Mucosa of stomach (tissue), 1 donor: ENCODE data around the gene C1QTNF9.
"Not testable (repeated sequence)": the region's sequence is repeated elsewhere in the genome, so short reads cannot be mapped to it uniquely, and the experiment has no call there.

Experiments used
- H3K27me3 ChIP-seq: one replicate; pipeline ENCODE4 v1.7.0; 2013; ENCODE audit warnings: mild to moderate bottlenecking, low read length; ENCODE audit not compliant: control insufficient read depth, insufficient read depth
- H3K36me3 ChIP-seq: one replicate; pipeline ENCODE4 v1.7.0; 2013; ENCODE audit warnings: low read length; ENCODE audit not compliant: control insufficient read depth, insufficient read depth
- H3K4me1 ChIP-seq: one replicate; pipeline ENCODE4 v1.7.0; 2013; ENCODE audit warnings: mild to moderate bottlenecking, low read length; ENCODE audit not compliant: control insufficient read depth, insufficient read depth
- H3K4me3 ChIP-seq: one replicate; pipeline ENCODE4 v1.7.0; 2013; ENCODE audit warnings: low read length
- H3K9ac ChIP-seq: one replicate; pipeline ENCODE4 v1.7.0; 2013; ENCODE audit warnings: mild to moderate bottlenecking, low read length, moderate library complexity
- H3K9me3 ChIP-seq: one replicate; pipeline ENCODE4 v1.7.0; 2013; ENCODE audit warnings: mild to moderate bottlenecking, low read length, moderate library complexity; ENCODE audit not compliant: control insufficient read depth
- donor health status: Pancreatic carcinoma.

The C1QTNF9 gene

DNA sequence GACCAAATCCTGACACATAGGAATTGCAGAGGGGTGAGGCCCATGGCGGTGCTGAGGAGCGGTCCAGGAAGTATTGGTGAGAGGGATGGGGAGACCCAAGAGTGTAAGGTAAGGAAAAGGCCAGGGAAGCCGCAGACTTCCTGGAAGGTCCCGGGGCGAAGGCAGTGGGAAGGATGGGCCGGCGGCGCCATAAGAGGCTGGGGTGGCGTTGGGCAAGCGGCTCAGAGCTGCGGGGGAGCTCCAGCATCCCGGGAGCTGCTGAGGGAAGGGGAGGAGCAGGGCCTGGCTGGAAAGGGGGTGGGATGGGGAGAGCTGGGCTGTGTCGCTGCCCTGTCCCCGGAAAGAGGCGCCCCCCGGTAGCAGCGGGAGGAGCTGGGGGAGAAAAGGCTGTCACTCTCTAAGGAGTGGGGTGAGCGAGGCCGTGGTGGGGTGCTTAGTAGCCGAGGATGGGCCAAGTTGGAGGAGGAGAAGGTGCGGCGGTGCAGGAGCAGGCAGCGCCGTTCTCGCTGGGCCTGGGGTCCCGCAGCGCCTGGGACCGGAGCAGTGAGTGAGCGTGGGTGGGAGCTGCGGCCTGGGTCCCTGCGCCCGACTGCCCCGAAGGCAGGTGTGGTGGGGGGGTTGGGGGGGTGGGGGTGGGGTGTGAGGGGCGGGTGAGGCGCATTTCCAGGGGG lies 30.7 kb downstream of the C1QTNF9 start:
- Histone ChIP-seq H3K9me3 (no peaks in the 10 kb centered on the region), H3K27me3 (no peaks in the 10 kb centered on the region), H3K4me3 (no peak overlapping the region), H3K4me1 (peaks cover 16% of the 10 kb centered on the region), H3K36me3 (no peaks in the 10 kb centered on the region), H3K9ac (no peak overlapping the region)

DNA sequence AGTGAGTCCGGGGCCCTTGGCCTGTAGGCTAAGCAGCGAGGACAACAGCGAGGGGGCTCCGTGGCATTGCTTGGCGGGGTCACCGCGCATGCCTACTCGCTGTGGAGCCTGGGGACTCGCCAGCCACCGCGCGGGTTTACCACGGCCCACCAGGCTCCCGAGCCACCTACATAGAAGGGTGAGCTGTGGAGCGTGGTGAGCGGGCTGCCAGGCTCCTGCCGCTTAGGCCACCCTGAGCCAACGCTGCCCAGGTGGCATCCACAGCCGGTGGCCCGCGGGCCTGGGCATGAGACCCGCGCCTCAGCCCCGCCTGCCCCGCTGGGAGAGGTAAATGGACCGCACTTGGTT lies 31.2 kb downstream of the C1QTNF9 start:
- H3K4me1 ChIP-seq = peaks cover 16% of the 10 kb centered on the region
- H3K9me3 ChIP-seq = no peaks in the 10 kb centered on the region
- no peak overlapping the region for H3K9ac ChIP-seq
- H3K4me3 ChIP-seq = no peak overlapping the region
- H3K27me3 ChIP-seq = no peaks in the 10 kb centered on the region
- H3K36me3 ChIP-seq = no peaks in the 10 kb centered on the region

DNA sequence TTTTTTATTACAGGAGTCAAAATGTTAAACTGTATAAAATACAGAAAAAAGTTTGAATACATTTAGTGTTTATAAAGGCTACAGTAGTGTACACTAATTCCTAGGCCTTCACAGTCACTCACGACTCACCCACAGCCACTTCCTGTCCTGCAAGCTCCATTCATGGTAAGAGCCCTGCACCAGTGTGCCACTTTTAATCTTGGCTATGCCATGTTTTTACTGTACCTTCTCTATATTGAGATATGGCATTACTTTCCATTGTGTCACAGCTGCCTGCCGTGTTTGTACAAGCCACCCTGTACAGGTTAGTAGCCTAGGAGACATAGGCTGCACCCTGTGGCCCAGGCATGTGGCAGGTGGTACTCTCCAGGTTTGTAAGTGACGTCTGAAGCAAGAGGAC lies 32.1 kb downstream of the C1QTNF9 start:
- H3K9me3 ChIP-seq = no peaks in the 10 kb centered on the region
- no peak overlapping the region for H3K4me3 ChIP-seq
- H3K36me3 ChIP-seq = no peaks in the 10 kb centered on the region

DNA sequence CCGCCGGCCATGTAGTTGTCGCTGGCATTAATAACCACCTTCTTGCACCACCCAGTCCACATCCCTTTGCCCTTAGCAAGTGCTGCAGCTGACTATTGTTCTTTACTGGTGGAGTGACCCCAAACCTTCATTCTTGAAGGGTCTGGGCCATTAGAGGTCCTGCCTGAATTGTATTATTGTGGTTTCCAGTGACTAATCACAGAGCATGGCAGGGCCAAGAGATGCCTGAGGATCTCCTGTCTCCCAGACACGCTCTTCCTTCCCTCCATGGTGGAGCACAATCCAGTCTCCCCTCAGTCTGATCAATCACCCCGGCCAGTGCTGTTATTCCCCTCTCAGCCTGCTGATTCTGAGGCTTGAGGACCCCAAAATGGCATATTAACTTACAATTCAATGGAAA lies 39.0 kb downstream of the C1QTNF9 start:
- H3K27me3 ChIP-seq = no peaks in the 10 kb centered on the region
- no peaks in the 10 kb centered on the region for H3K9me3 ChIP-seq
- H3K9ac ChIP-seq = peak overlapping the region; percentile 71
- H3K36me3 ChIP-seq = no peaks in the 10 kb centered on the region
- H3K4me3 ChIP-seq = no peak overlapping the region
- H3K4me1 ChIP-seq = peaks cover 16% of the 10 kb centered on the region

More for the DNA sequence above, 32.1 kb downstream of the C1QTNF9 start:
- Histone ChIP-seq H3K4me1 (peaks cover 16% of the 10 kb centered on the region), H3K9ac (no peak overlapping the region), H3K27me3 (no peaks in the 10 kb centered on the region)

DNA sequence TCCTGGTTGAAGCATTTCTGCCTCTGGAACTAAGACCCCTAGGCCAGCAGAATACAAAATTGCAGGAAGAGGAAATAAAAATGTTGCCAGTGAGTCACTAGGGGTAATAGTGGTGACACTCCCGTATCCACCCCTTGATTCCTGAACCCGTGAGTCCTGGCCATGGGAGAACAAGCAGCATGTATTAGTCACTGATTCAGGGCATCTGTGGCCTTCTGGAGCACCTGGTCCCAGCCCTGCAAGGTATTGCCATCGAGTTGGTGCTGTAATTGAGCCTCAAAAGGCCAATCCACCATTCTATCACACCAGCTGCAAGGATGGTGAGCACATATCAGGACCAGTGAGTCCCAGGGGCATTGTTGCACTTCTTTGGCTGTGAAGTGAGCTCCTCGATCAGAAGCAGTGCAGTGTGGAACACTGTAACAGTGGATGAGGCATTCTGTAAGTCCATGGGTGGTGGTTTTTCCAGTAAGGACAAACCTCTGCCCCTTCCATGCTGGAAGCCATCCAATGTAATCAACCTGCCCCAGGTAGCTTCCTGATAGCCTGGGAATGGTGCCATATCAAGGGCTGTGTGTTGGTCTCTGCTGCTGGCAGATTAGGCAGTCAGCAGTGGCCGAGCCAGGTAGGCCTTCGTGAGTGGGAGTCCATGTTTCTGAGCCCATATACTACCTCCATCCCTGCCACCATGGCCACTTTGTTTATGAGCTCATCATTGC lies 39.6 kb downstream of the C1QTNF9 start:
- H3K9me3 ChIP-seq = no peaks in the 10 kb centered on the region
- peak overlapping the region; percentile 71 for H3K9ac ChIP-seq
- H3K27me3 ChIP-seq = no peaks in the 10 kb centered on the region
- H3K4me3 ChIP-seq = no peak overlapping the region
- no peaks in the 10 kb centered on the region for H3K36me3 ChIP-seq
- peaks cover 16% of the 10 kb centered on the region for H3K4me1 ChIP-seq

DNA sequence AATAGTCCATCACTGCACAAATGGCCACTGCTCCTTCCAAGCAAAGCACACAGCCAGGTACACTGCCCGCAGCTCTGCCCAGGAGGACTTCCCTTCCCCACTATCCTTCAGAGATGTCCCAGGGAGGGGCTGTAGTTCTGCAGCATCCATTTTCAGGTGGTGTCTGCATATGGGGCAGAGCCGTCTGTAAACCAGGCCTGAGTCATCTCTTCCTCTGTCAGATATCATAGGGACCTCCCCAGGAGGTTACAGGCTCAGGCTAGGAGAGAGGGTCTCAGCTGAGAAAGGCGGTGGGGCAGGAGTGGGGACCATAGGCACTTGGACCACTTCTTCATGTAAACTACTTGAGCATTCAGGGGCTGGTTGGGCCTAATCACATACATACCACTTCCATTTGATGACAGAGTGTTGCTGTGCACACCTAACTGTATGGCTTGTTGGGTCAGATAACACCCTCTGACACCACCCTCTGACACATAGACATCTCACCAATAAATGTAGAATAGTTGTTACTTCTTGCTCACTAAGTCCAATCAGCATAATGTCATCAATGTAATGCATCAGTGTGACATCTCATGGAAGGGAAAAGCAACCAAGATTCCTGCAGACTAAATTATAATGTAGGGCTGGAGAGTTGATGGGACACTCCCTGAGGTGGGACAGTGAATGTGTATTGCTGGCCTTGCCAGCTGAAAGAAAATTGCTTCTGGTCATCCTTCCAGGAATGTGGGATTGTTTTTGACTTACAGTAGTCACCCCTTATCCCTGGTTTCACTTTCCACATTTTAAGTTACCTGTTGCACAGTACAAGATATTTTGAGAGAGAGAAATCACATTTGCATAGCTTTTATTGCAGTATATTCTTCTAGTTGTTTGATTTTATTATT lies 40.6 kb downstream of the C1QTNF9 start:
- not testable (repeated sequence) for H3K36me3 ChIP-seq, H3K27me3 ChIP-seq, H3K9me3 ChIP-seq, H3K9ac ChIP-seq, H3K4me3 ChIP-seq
- H3K4me1 ChIP-seq = peaks cover 16% of the 10 kb centered on the region

DNA sequence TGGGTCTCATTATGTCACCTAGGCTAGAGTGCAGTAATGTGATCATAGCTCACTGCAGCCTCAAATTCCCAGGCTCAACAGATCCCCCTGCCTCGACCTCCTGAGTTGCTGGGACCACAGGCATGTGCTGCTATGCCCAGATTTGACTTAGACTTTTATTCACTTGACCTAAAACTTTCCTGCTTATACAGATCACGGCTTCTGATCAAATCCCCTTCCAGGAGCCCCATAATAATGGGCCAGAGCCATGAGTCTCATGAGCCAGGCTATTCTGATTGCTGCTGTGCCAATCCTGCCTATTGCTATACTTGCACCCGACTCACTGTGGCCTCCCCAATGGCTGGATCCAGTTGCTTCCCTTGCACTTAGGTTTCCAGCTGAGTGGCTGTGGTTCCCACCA lies 42.0 kb downstream of the C1QTNF9 start:
- Histone ChIP-seq H3K9ac (no peak overlapping the region), H3K4me1 (peaks cover 16% of the 10 kb centered on the region), H3K36me3 (no peaks in the 10 kb centered on the region), H3K27me3 (no peaks in the 10 kb centered on the region), H3K9me3 (no peaks in the 10 kb centered on the region), H3K4me3 (no peak overlapping the region)

DNA sequence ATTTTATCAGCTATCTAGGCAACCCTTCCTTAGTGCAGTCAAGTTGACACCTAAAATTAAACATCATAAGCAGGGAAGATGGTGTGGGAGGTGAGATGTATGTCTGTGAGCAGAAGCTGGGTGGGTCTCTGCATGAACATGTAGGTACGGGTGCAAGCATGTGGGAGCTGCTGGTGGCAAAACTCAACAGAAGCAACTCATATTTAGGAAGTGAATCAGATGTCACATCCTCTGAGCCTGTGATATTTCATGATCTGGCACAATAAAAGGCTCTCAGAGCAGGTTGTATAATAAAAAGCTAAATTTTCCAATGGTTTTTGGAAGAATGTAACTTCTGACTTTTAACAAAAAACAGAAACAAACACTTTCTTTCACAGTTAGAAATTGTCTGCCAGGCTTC lies 44.4 kb downstream of the C1QTNF9 start:
- Histone ChIP-seq H3K36me3 (no peaks in the 10 kb centered on the region), H3K27me3 (no peaks in the 10 kb centered on the region), H3K4me3 (no peak overlapping the region), H3K9me3 (no peaks in the 10 kb centered on the region), H3K9ac (no peak overlapping the region), H3K4me1 (peaks cover 12% of the 10 kb centered on the region)

DNA sequence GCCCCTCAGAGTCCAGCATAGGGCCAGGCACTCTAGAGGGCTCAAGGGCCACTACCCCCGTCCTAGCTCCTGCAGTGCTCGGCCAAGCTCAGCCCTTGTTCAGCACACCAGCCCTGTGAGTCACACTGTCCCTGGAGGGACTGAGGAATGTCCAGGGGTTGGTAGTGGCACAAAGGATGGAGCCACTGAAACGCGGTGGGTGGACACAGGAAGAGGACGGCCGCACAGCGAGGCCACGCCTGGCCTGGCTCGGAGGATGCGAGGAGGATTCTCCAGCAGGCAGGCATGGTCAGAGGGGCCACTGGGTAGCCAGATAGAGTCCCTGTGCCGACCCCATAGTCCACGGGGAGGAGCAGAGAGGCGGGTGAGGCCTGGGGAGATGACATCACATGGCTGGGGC lies 45.7 kb downstream of the C1QTNF9 start:
- Histone ChIP-seq H3K9me3 (no peaks in the 10 kb centered on the region), H3K9ac (no peak overlapping the region), H3K27me3 (no peaks in the 10 kb centered on the region), H3K4me1 (peaks cover 5% of the 10 kb centered on the region), H3K36me3 (no peaks in the 10 kb centered on the region), H3K4me3 (no peak overlapping the region)

DNA sequence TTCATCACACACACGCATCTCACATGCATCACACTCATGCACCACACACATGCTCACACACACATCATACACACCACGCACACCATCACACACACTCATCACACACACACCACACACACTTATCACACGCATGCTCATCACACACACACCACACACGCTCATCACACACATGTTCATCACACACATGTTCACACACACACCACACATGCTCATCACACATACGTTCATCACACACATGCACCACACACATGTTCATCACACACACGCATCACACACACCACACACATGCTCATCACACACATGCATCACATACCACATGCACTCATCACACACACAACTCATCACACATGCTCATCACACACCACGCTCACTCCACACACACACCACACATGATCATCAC lies 46.9 kb downstream of the C1QTNF9 start:
- no peaks in the 10 kb centered on the region for H3K9me3 ChIP-seq
- no peaks in the 10 kb centered on the region for H3K27me3 ChIP-seq
- no peaks in the 10 kb centered on the region for H3K36me3 ChIP-seq
- no peak overlapping the region for H3K9ac ChIP-seq
- H3K4me1 ChIP-seq = peaks cover 13% of the 10 kb centered on the region
- no peak overlapping the region for H3K4me3 ChIP-seq

DNA sequence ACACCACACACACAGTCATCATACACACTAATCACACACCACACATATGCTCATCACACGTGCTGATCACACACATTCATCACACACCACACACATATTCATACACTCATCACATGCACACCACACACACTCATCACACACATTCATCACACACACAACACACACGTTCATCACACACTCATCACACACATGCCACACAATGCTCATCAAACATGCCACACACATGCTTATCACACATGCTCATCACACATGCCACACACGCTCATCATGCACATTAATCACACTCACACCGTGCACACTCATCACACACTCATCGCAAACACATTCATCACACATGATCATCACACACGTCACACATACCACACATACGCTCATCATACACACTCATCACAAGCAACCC lies 47.5 kb downstream of the C1QTNF9 start:
- no peaks in the 10 kb centered on the region for H3K36me3 ChIP-seq
- no peak overlapping the region for H3K4me3 ChIP-seq
- no peaks in the 10 kb centered on the region for H3K27me3 ChIP-seq
- no peak overlapping the region for H3K9ac ChIP-seq
- H3K4me1 ChIP-seq = peaks cover 19% of the 10 kb centered on the region
- no peaks in the 10 kb centered on the region for H3K9me3 ChIP-seq

DNA sequence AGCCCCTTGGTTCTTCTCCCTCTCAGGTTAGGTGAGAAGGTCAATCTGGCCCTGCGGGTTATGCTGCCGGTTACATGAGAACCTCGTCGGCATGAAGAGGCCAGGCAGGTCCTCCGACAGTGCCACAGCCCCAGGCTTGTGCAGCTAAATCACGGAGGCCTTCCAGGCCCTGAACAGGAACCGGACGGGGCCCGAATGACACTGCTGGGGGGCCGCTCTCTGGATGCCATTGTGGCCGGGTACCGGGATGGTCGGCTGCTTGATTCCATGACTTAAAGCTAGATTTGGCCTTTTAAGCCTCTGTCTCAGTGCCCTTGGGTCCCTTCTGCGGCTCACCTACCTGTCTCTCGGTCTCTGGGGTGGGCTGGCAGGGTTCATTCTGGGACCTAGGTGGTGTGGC lies 48.4 kb downstream of the C1QTNF9 start:
- Histone ChIP-seq H3K9ac (no peak overlapping the region), H3K4me3 (no peak overlapping the region), H3K36me3 (no peaks in the 10 kb centered on the region), H3K27me3 (no peaks in the 10 kb centered on the region), H3K4me1 (peaks cover 25% of the 10 kb centered on the region), H3K9me3 (no peaks in the 10 kb centered on the region)
